Neural cell (in vitro differentiated cells): ENCODE results near the gene TROAP. TPM values are rescaled to one million over a fixed set of nuclear protein-coding genes. Genes with fewer than 3 reads are reported as not detected.

Experiments used
- H2AFZ ChIP-seq: fragments of 200-600, 300-800 bp; sonication (generic), shearing (Covaris generic); 2 replicates; pipeline ENCODE4 v1.6.0; 2014; ENCODE audit warnings: low read depth, mild to moderate bottlenecking, antibody characterized with exemption, low read length, moderate library complexity
- H3F3A ChIP-seq: fragments of 200-600 bp; shearing (Covaris generic); 2 replicates; pipeline ENCODE4 v1.6.1; 2016; ENCODE audit warnings: mild to moderate bottlenecking, moderate library complexity, mixed read lengths, antibody characterized with exemption, low read length; ENCODE audit not compliant: insufficient read depth, poor library complexity, severe bottlenecking
- H3K27ac ChIP-seq: fragments of 200-600, 300-800 bp; sonication (generic), shearing (Covaris generic); 2 replicates; pipeline ENCODE4 v1.5.1; 2014; ENCODE audit warnings: mild to moderate bottlenecking, low read length, moderate library complexity
- H3K27me3 ChIP-seq: fragments of 300-800, 200-600 bp; sonication (generic), shearing (Covaris generic); 2 replicates; pipeline ENCODE4 v1.6.0; 2014; ENCODE audit warnings: mild to moderate bottlenecking, low read depth, low read length, moderate library complexity; ENCODE audit not compliant: insufficient read depth
- H3K36me3 ChIP-seq: fragments of 300-800, 200-600 bp; sonication (generic), shearing (Covaris generic); 2 replicates; pipeline ENCODE4 v1.5.1; 2014; ENCODE audit warnings: mild to moderate bottlenecking, antibody characterized with exemption, low read length, moderate library complexity; ENCODE audit not compliant: insufficient read depth
- H3K4me2 ChIP-seq: fragments of 300-800, 200-600 bp; sonication (generic), shearing (Covaris generic); 2 replicates; pipeline ENCODE4 v1.6.0; 2014; ENCODE audit warnings: mild to moderate bottlenecking, low read length
- H3K4me3 ChIP-seq: fragments of 300-800, 200-600 bp; sonication (generic), shearing (Covaris generic); 2 replicates; pipeline ENCODE4 v1.5.1; 2014; ENCODE audit warnings: mild to moderate bottlenecking, low read length, moderate library complexity
- H3K79me2 ChIP-seq: fragments of 200-600 bp; shearing (Covaris generic); replicated peaks from 2 replicates; pipeline ENCODE4 v1.6.0; 2014; ENCODE audit warnings: mild to moderate bottlenecking, low read length, moderate library complexity; ENCODE audit not compliant: insufficient read depth
- H3K9ac ChIP-seq: fragments of 300-800, 200-600 bp; sonication (generic), shearing (Covaris generic); 2 replicates; pipeline ENCODE4 v1.6.1; 2016; ENCODE audit warnings: mild to moderate bottlenecking, low read length, mixed read lengths
- H3K9me2 ChIP-seq: fragments of 200-600 bp; shearing (Covaris generic); 2 replicates; pipeline ENCODE4 v1.6.1; 2016; ENCODE audit warnings: mild to moderate bottlenecking, low read length, mixed read lengths; ENCODE audit not compliant: insufficient read depth
- H3K9me3 ChIP-seq: fragments of 200-600, 300-800 bp; sonication (generic), shearing (Covaris generic); 2 replicates; pipeline ENCODE4 v1.6.1; 2016; ENCODE audit warnings: mild to moderate bottlenecking, mixed run types, low read length, moderate library complexity, mixed read lengths
- H4K20me1 ChIP-seq: fragments of 200-600 bp; shearing (Covaris generic); 2 replicates; pipeline ENCODE4 v1.6.1; 2016; ENCODE audit warnings: mild to moderate bottlenecking, mixed run types; ENCODE audit not compliant: insufficient read depth
- EP300 ChIP-seq: fragments of 450-650 bp; conservative IDR thresholded peaks from 2 replicates; pipeline ENCODE4 v1.6.1; 2014; ENCODE audit warnings: antibody characterized with exemption, mild to moderate bottlenecking, moderate library complexity; ENCODE audit not compliant: poor library complexity, severe bottlenecking
- EZH2 ChIP-seq: fragments of 200-600, 300-800 bp; shearing (Covaris generic), sonication (generic); IDR thresholded peaks from 2 replicates; pipeline ENCODE4 v1.6.1; 2014; ENCODE audit warnings: antibody characterized with exemption, low read length, borderline replicate concordance, mild to moderate bottlenecking; ENCODE audit not compliant: insufficient read depth, poor library complexity, severe bottlenecking
- MXI1 ChIP-seq: fragments of 450-650 bp; conservative IDR thresholded peaks from 2 replicates; pipeline ENCODE4 v1.6.1; 2014; ENCODE audit warnings: antibody characterized with exemption, mild to moderate bottlenecking; ENCODE audit not compliant: poor library complexity, severe bottlenecking
- POLR2AphosphoS5 ChIP-seq: IDR thresholded peaks from 2 replicates; pipeline ENCODE4 v1.6.1; 2012
- RAD21 ChIP-seq: fragments of 450-650 bp; conservative IDR thresholded peaks from 2 replicates; pipeline ENCODE4 v1.6.1; 2014; ENCODE audit warnings: antibody characterized with exemption, mild to moderate bottlenecking, moderate library complexity
- REST ChIP-seq: IDR thresholded peaks from 2 replicates; pipeline ENCODE4 v1.6.1; 2012; ENCODE audit warnings: borderline replicate concordance
- SMC3 ChIP-seq: fragments of 450-650 bp; conservative IDR thresholded peaks from 2 replicates; pipeline ENCODE4 v1.6.1; 2014; ENCODE audit warnings: antibody characterized with exemption, mild to moderate bottlenecking, moderate library complexity; ENCODE audit not compliant: poor library complexity
- TAF1 ChIP-seq: IDR thresholded peaks from 2 replicates; pipeline ENCODE4 v1.6.1; 2012; ENCODE audit warnings: low read depth
- polyA plus RNA-seq: library from polyadenylated mRNA; depleted of rRNA; stranded (reverse); fragments of >200 nt; gene quantifications from 2 replicates; pipeline ENCODE4 v1.2.3, GENCODE V29; 2014
- TF ChIP-seq, protein P1 (sequence below): fragments of 450-650 bp; IDR thresholded peaks from 2 replicates; pipeline ENCODE4 v1.5.1; 2014; ENCODE audit warnings: antibody characterized with exemption, mild to moderate bottlenecking, moderate library complexity; ENCODE audit not compliant: poor library complexity, severe bottlenecking

The TROAP gene
- polyA plus RNA-seq, 1 donor from 2014 or later, result 1.3 TPM

- H2AFZ ChIP-seq, result no peak within 1 kb of the TSS
- no peak for TF ChIP-seq SMC3
- no peak for TF ChIP-seq RAD21
- TF ChIP-seq REST, result no peak
- TF ChIP-seq EZH2, result peak; percentile 41
- H3K36me3 ChIP-seq, result no peaks in the 10 kb centered on the region
- H3K4me3 ChIP-seq, result peak within 1 kb of the TSS; percentile 60
- no peaks in the 10 kb centered on the region for H3K9me2 ChIP-seq
- H3K4me2 ChIP-seq, result peak within 1 kb of the TSS; percentile 48
- H3K27ac ChIP-seq, result no peak within 1 kb of the TSS
- no peaks in the 10 kb centered on the region for H3K9me3 ChIP-seq
- no peaks in the 10 kb centered on the region for H4K20me1 ChIP-seq
- no peaks in the 10 kb centered on the region for H3F3A ChIP-seq
- H3K79me2 ChIP-seq, result no peaks in the 10 kb centered on the region
- H3K9ac ChIP-seq, result peak within 1 kb of the TSS; percentile 16
- H3K27me3 ChIP-seq, result peaks cover 80% of the 10 kb centered on the region
Observed at GRCh38 chr12:49346659-49347310, 23.7 kb downstream of the TROAP start, which contains the start of gene DNAJC22. Gene DNAJC22 (plus strand): TSS chr12:49346888. CDS start chr12:49348873, 1,985 bp downstream.

GRCh38 chr12:49347311-49348193, 24.5 kb downstream of the TROAP start:
- Histone ChIP-seq H4K20me1 (no peaks in the 10 kb centered on the region), H3K27ac (no peak overlapping the region), H3K36me3 (no peaks in the 10 kb centered on the region), H3K4me2 (no peak overlapping the region), H3K9me3 (no peaks in the 10 kb centered on the region), H3K27me3 (peaks cover 73% of the 10 kb centered on the region), H3F3A (no peaks in the 10 kb centered on the region), H3K4me3 (peak overlapping the region; percentile 60), H3K79me2 (no peaks in the 10 kb centered on the region), H2AFZ (no peak overlapping the region), H3K9me2 (no peaks in the 10 kb centered on the region), H3K9ac (no peak overlapping the region)
- TF ChIP-seq REST (no peak), TAF1 (no peak), EP300 (peak; percentile 27), RAD21 (peak; percentile 58), POLR2AphosphoS5 (no peak), SMC3 (peak; percentile 78), MXI1 (peak; percentile 17), EZH2 (no peak)
- TF ChIP-seq, protein P1, sequence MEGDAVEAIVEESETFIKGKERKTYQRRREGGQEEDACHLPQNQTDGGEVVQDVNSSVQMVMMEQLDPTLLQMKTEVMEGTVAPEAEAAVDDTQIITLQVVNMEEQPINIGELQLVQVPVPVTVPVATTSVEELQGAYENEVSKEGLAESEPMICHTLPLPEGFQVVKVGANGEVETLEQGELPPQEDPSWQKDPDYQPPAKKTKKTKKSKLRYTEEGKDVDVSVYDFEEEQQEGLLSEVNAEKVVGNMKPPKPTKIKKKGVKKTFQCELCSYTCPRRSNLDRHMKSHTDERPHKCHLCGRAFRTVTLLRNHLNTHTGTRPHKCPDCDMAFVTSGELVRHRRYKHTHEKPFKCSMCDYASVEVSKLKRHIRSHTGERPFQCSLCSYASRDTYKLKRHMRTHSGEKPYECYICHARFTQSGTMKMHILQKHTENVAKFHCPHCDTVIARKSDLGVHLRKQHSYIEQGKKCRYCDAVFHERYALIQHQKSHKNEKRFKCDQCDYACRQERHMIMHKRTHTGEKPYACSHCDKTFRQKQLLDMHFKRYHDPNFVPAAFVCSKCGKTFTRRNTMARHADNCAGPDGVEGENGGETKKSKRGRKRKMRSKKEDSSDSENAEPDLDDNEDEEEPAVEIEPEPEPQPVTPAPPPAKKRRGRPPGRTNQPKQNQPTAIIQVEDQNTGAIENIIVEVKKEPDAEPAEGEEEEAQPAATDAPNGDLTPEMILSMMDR, result peak; percentile 84
